SK-N-SH (cell line): Measurements from ENCODE around the gene VOPP1.

ENCODE experiments used
- EP300 ChIP-seq, 2 experiments: IDR thresholded peaks; 2 replicates each; pipeline versions ENCODE4 v1.4.0 to v1.6.1; 2012; ENCODE audit warnings: borderline replicate concordance in 1 of 2, low read depth in 1 of 2, low read length in 1 of 2
- JUND ChIP-seq: IDR thresholded peaks from 2 replicates; pipeline ENCODE4 v1.4.0; 2012
- RXRA ChIP-seq: IDR thresholded peaks from 2 replicates; pipeline ENCODE4 v1.4.0; 2012; ENCODE audit warnings: low read depth, mild to moderate bottlenecking, borderline replicate concordance
- TF ChIP-seq, protein P1 (sequence below): IDR thresholded peaks from 2 replicates; pipeline ENCODE4; 2012
- TF ChIP-seq, protein P2 (sequence below): fragments of 200-600 bp; sonication (generic); IDR thresholded peaks from 2 replicates; pipeline ENCODE4 v1.6.1; 2017; ENCODE audit warnings: antibody characterized with exemption, mild to moderate bottlenecking, moderate library complexity
- TF ChIP-seq, protein P3 (sequence below): fragments of 150-350 bp; IDR thresholded peaks from 2 replicates; pipeline ENCODE4 v1.6.1; 2017; ENCODE audit warnings: antibody characterized with exemption, low read length, low read depth, borderline replicate concordance

DNA sequence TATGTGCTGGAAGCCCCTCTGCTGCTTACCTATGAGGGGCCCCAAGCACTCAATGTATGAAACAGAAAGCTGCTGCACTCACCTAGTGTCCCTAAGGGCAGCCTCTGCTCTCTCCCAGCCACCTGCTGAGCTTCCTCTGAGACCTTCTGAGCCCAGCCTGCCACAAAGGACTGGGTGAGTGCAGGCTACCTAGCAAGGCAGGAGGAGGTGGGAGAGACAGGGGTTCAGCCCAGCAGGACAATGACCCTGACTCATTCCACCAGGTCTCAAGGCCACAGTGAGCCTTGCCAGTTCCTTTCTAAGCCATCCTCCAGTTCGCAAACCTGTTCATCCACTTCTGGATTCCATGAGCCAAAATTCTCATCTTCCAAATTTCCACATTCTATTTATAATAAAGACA lies 16.3 kb downstream of the VOPP1 start:
- no peak for TF ChIP-seq RXRA
- TF ChIP-seq JUND, result no peak
- TF ChIP-seq, protein P1, sequence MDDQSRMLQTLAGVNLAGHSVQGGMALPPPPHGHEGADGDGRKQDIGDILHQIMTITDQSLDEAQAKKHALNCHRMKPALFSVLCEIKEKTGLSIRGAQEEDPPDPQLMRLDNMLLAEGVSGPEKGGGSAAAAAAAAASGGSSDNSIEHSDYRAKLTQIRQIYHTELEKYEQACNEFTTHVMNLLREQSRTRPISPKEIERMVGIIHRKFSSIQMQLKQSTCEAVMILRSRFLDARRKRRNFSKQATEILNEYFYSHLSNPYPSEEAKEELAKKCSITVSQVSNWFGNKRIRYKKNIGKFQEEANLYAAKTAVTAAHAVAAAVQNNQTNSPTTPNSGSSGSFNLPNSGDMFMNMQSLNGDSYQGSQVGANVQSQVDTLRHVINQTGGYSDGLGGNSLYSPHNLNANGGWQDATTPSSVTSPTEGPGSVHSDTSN, result no peak
- TF ChIP-seq, protein P2, sequence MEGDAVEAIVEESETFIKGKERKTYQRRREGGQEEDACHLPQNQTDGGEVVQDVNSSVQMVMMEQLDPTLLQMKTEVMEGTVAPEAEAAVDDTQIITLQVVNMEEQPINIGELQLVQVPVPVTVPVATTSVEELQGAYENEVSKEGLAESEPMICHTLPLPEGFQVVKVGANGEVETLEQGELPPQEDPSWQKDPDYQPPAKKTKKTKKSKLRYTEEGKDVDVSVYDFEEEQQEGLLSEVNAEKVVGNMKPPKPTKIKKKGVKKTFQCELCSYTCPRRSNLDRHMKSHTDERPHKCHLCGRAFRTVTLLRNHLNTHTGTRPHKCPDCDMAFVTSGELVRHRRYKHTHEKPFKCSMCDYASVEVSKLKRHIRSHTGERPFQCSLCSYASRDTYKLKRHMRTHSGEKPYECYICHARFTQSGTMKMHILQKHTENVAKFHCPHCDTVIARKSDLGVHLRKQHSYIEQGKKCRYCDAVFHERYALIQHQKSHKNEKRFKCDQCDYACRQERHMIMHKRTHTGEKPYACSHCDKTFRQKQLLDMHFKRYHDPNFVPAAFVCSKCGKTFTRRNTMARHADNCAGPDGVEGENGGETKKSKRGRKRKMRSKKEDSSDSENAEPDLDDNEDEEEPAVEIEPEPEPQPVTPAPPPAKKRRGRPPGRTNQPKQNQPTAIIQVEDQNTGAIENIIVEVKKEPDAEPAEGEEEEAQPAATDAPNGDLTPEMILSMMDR, result no peak
- TF ChIP-seq EP300 (IDR thresholded peaks at IDR 0.05; ENCODE audit: borderline replicate concordance in 1 of 2, low read depth in 1 of 2, low read length in 1 of 2), result no peak
- TF ChIP-seq, protein P3, sequence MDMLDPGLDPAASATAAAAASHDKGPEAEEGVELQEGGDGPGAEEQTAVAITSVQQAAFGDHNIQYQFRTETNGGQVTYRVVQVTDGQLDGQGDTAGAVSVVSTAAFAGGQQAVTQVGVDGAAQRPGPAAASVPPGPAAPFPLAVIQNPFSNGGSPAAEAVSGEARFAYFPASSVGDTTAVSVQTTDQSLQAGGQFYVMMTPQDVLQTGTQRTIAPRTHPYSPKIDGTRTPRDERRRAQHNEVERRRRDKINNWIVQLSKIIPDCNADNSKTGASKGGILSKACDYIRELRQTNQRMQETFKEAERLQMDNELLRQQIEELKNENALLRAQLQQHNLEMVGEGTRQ, result no peak
